WTC11 (cell line): ENCODE results near the gene MYMX.

Experiments used
- CREM ChIP-seq: sonication (generic); formaldehyde crosslinking; IDR thresholded peaks from 2 replicates; pipeline ENCODE4 v1.8.1; 2022; ENCODE audit warnings: mild to moderate bottlenecking, missing genetic modification reagents, moderate library complexity
- ESRRA ChIP-seq: sonication (generic); formaldehyde crosslinking; IDR thresholded peaks from 2 replicates; pipeline ENCODE4 v1.8.1; 2022; ENCODE audit warnings: mild to moderate bottlenecking, missing genetic modification reagents, borderline replicate concordance
- ZNF121 ChIP-seq: sonication (generic); formaldehyde crosslinking; IDR thresholded peaks from 2 replicates; pipeline ENCODE4 v1.8.0; 2023; ENCODE audit warnings: missing genetic modification reagents
- ZNF263 ChIP-seq: sonication (generic); formaldehyde crosslinking; IDR thresholded peaks from 2 replicates; pipeline ENCODE4 v1.8.1; 2022; ENCODE audit warnings: low read depth, mild to moderate bottlenecking, moderate library complexity, missing genetic modification reagents
- TF ChIP-seq, protein P1 (sequence below): sonication (generic); formaldehyde crosslinking; conservative IDR thresholded peaks from 2 replicates; pipeline ENCODE4 v1.8.1; 2023; ENCODE audit warnings: mild to moderate bottlenecking, low read depth, missing genetic modification reagents, moderate library complexity
- TF ChIP-seq, protein P2 (sequence below): fragments of 200-600 bp; IDR thresholded peaks from 2 replicates; pipeline ENCODE4 v1.8.0; 2022; ENCODE audit warnings: antibody characterized with exemption
- TF ChIP-seq, protein P3 (sequence below): sonication (generic); formaldehyde crosslinking; conservative IDR thresholded peaks from 2 replicates; pipeline ENCODE4 v1.8.1; 2022; ENCODE audit warnings: mild to moderate bottlenecking, missing genetic modification reagents

DNA sequence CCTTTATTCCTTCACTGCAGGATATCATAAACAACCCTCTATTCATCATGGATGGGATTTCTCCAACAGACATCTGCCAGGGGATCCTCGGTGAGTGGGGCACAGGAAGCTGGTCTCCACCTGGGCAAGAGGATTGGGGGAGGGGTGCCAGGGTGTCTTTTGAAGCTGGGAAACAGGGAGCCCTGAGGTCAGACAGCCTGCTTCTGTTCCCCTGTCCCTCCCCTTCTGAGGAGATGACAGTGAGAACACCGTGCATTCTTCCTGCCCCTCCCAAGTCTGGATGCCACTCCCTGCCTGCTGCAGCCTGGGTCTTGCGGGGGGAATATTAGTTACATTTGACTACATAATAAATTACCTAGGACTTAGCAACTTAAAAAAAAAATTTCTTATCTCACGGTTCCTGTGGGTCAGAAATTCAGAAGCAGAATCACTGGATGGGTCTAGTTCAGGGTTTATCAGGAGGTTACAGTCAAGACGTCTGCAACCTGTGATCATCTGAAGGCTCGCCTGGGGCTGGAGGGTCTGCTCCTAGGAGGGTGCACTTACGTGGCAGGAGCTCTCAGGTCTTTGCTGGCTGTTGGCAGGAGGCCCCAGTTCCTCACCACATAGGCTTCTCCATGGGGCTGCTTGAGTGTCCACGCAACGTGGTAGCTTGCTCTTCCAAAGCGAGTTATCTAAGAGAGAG is 46.7 kb upstream of the MYMX start:
- TF ChIP-seq, protein P1, sequence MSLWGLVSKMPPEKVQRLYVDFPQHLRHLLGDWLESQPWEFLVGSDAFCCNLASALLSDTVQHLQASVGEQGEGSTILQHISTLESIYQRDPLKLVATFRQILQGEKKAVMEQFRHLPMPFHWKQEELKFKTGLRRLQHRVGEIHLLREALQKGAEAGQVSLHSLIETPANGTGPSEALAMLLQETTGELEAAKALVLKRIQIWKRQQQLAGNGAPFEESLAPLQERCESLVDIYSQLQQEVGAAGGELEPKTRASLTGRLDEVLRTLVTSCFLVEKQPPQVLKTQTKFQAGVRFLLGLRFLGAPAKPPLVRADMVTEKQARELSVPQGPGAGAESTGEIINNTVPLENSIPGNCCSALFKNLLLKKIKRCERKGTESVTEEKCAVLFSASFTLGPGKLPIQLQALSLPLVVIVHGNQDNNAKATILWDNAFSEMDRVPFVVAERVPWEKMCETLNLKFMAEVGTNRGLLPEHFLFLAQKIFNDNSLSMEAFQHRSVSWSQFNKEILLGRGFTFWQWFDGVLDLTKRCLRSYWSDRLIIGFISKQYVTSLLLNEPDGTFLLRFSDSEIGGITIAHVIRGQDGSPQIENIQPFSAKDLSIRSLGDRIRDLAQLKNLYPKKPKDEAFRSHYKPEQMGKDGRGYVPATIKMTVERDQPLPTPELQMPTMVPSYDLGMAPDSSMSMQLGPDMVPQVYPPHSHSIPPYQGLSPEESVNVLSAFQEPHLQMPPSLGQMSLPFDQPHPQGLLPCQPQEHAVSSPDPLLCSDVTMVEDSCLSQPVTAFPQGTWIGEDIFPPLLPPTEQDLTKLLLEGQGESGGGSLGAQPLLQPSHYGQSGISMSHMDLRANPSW (CRISPR knock-in tag), result no peak
- TF ChIP-seq ESRRA (CRISPR knock-in tag) (no peak), ZNF263 (no peak), CREM (CRISPR knock-in tag) (no peak), ZNF121 (CRISPR knock-in tag) (no peak)
- TF ChIP-seq, protein P2, sequence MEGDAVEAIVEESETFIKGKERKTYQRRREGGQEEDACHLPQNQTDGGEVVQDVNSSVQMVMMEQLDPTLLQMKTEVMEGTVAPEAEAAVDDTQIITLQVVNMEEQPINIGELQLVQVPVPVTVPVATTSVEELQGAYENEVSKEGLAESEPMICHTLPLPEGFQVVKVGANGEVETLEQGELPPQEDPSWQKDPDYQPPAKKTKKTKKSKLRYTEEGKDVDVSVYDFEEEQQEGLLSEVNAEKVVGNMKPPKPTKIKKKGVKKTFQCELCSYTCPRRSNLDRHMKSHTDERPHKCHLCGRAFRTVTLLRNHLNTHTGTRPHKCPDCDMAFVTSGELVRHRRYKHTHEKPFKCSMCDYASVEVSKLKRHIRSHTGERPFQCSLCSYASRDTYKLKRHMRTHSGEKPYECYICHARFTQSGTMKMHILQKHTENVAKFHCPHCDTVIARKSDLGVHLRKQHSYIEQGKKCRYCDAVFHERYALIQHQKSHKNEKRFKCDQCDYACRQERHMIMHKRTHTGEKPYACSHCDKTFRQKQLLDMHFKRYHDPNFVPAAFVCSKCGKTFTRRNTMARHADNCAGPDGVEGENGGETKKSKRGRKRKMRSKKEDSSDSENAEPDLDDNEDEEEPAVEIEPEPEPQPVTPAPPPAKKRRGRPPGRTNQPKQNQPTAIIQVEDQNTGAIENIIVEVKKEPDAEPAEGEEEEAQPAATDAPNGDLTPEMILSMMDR, result no peak
- TF ChIP-seq, protein P3, sequence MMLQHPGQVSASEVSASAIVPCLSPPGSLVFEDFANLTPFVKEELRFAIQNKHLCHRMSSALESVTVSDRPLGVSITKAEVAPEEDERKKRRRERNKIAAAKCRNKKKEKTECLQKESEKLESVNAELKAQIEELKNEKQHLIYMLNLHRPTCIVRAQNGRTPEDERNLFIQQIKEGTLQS (CRISPR knock-in tag), result no peak
